ENCODE measurements around the gene DIAPH2. TPM values are rescaled to one million over a fixed set of nuclear protein-coding genes. Genes with fewer than 3 reads are reported as not detected.

DIAPH2 gene
- total and polyA plus RNA-seq, 9 of the 15 experiments (the other 6 are each of a cell fraction or from before 2014, with no cell fraction given) = 0.01 to 0.18 (median 0.07) TPM; not detected in 1

- TF ChIP-seq, protein P1, sequence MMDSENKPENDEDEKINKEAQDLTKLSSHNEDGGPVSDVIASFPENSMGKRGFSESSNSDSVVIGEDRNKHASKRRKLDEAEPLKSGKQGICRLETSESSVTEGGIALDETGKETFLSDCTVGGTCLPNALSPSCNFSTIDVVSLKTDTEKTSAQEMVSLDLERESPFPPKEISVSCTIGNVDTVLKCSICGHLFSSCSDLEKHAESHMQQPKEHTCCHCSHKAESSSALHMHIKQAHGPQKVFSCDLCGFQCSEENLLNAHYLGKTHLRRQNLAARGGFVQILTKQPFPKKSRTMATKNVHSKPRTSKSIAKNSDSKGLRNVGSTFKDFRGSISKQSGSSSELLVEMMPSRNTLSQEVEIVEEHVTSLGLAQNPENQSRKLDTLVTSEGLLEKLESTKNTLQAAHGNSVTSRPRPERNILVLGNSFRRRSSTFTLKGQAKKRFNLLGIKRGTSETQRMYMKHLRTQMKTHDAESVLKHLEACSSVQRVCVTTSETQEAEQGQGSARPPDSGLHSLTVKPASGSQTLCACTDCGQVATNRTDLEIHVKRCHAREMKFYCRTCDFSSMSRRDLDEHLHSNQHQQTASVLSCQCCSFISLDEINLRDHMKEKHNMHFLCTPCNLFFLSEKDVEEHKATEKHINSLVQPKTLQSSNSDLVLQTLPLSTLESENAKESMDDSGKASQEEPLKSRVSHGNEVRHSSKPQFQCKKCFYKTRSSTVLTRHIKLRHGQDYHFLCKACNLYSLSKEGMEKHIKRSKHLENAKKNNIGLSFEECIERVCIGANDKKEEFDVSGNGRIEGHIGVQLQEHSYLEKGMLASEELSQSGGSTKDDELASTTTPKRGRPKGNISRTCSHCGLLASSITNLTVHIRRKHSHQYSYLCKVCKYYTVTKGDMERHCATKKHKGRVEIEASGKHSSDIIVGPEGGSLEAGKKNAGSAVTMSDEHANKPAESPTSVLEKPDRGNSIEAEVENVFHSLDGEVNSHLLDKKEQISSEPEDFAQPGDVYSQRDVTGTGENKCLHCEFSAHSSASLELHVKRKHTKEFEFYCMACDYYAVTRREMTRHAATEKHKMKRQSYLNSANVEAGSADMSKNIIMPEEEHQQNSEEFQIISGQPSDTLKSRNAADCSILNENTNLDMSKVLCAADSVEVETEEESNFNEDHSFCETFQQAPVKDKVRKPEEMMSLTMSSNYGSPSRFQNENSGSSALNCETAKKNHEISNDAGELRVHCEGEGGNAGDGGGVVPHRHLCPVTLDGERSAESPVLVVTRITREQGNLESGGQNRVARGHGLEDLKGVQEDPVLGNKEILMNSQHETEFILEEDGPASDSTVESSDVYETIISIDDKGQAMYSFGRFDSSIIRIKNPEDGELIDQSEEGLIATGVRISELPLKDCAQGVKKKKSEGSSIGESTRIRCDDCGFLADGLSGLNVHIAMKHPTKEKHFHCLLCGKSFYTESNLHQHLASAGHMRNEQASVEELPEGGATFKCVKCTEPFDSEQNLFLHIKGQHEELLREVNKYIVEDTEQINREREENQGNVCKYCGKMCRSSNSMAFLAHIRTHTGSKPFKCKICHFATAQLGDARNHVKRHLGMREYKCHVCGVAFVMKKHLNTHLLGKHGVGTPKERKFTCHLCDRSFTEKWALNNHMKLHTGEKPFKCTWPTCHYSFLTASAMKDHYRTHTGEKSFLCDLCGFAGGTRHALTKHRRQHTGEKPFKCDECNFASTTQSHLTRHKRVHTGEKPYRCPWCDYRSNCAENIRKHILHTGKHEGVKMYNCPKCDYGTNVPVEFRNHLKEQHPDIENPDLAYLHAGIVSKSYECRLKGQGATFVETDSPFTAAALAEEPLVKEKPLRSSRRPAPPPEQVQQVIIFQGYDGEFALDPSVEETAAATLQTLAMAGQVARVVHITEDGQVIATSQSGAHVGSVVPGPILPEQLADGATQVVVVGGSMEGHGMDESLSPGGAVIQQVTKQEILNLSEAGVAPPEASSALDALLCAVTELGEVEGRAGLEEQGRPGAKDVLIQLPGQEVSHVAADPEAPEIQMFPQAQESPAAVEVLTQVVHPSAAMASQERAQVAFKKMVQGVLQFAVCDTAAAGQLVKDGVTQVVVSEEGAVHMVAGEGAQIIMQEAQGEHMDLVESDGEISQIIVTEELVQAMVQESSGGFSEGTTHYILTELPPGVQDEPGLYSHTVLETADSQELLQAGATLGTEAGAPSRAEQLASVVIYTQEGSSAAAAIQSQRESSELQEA (IDR thresholded peaks at IDR 0.05; ENCODE audit: low read depth) = no peak
- TF ChIP-seq ZNF121 (CRISPR knock-in tag; conservative IDR thresholded peaks at IDR 0.05) = no peak
- no peak for TF ChIP-seq ZFP30 (CRISPR knock-in tag; IDR thresholded peaks at IDR 0.05; ENCODE audit: borderline replicate concordance)
- TF ChIP-seq CXXC5 (CRISPR knock-in tag; IDR thresholded peaks at IDR 0.05) = no peak
Observed at GRCh38 chrX:97597954-97598353, 913.3 kb downstream of the DIAPH2 start (continued).
